HG03354 (cell line): ENCODE results near the gene PTPRD.

Experiments used
- ATAC-seq: cut with Tn5 transposase; IDR thresholded peaks from one replicate; pipeline ENCODE4 v1.9.1; 2021; ENCODE audit warnings: mild to moderate bottlenecking; ENCODE audit not compliant: unreplicated experiment, poor library complexity, severe bottlenecking

PTPRD gene

GRCh38 chr9:8349376-8349775, 2263.4 kb downstream of the PTPRD start:
- ATAC-seq: no peak

GRCh38 chr9:8348756-8349155, 2264.0 kb downstream of the PTPRD start:
- ATAC-seq: no peak

- no peak for ATAC-seq
These were observed 2266.5 kb downstream of the PTPRD start for GRCh38 chr9:8346296-8346695.

- no peak for ATAC-seq
These were observed 2273.9 kb downstream of the PTPRD start for GRCh38 chr9:8338767-8339510.

GRCh38 chr9:8337834-8338766, 2274.7 kb downstream of the PTPRD start:
- ATAC-seq: no peak

- no peak for ATAC-seq
These were observed 2279.9 kb downstream of the PTPRD start for GRCh38 chr9:8332871-8333270.

- no peak for ATAC-seq
These were observed 2280.5 kb downstream of the PTPRD start for GRCh38 chr9:8332331-8332650.

- no peak for ATAC-seq
These were observed 2281.1 kb downstream of the PTPRD start for GRCh38 chr9:8331507-8332330.

GRCh38 chr9:8329561-8330283, 2283.1 kb downstream of the PTPRD start:
- ATAC-seq: no peak

- no peak for ATAC-seq
These were observed 2297.6 kb downstream of the PTPRD start for GRCh38 chr9:8315211-8315610.

- no peak for ATAC-seq
These were observed 2303.5 kb downstream of the PTPRD start for GRCh38 chr9:8309258-8309657.

GRCh38 chr9:8304720-8305119, 2308.1 kb downstream of the PTPRD start:
- no peak for ATAC-seq

- ATAC-seq: no peak
These were observed 2311.5 kb downstream of the PTPRD start for GRCh38 chr9:8301296-8301695.

GRCh38 chr9:8297047-8297446, 2315.8 kb downstream of the PTPRD start:
- no peak for ATAC-seq

- ATAC-seq: no peak
These were observed 2320.1 kb downstream of the PTPRD start for GRCh38 chr9:8292657-8293056.

- ATAC-seq: no peak
These were observed 2323.1 kb downstream of the PTPRD start for GRCh38 chr9:8289681-8290080.

GRCh38 chr9:8287970-8288369, 2324.8 kb downstream of the PTPRD start:
- no peak for ATAC-seq

- ATAC-seq: no peak
These were observed 2325.3 kb downstream of the PTPRD start for GRCh38 chr9:8287501-8287900.

- ATAC-seq: no peak
These were observed 2327.9 kb downstream of the PTPRD start for GRCh38 chr9:8284884-8285283.

GRCh38 chr9:8282535-8282934, 2330.3 kb downstream of the PTPRD start:
- ATAC-seq: no peak
